CD4-positive, alpha-beta T cell treated with Interleukin-10 for 1 hour (primary cell): ENCODE results near the gene ADGRL2.
"Not testable (repeated sequence)": the region's sequence is repeated elsewhere in the genome, so short reads cannot be mapped to it uniquely, and the experiment has no call there.

Source experiments
- DNase-seq: peaks from one replicate; pipeline ENCODE4 v3.0.0-alpha.2; 2020

Gene ADGRL2

GRCh38 chr1:81850031-81850430 is 49.3 kb downstream of the ADGRL2 start:
- DNase-seq, result no peak

GRCh38 chr1:81850495-81850894 is 49.8 kb downstream of the ADGRL2 start:
- no peak for DNase-seq

- no peak for DNase-seq
Observed at GRCh38 chr1:81851217-81851616, 50.5 kb downstream of the ADGRL2 start.

- DNase-seq, result no peak
Observed at GRCh38 chr1:81852961-81853360, 52.2 kb downstream of the ADGRL2 start.

- DNase-seq, result no peak
Observed at GRCh38 chr1:81867235-81867634, 66.5 kb downstream of the ADGRL2 start.

- DNase-seq, result no peak
Observed at GRCh38 chr1:81869307-81869706, 68.6 kb downstream of the ADGRL2 start.

- not testable (repeated sequence) for DNase-seq
Observed at GRCh38 chr1:81871091-81871490, 70.4 kb downstream of the ADGRL2 start.

GRCh38 chr1:81873946-81874345 is 73.2 kb downstream of the ADGRL2 start:
- no peak for DNase-seq

GRCh38 chr1:81874461-81874860 is 73.7 kb downstream of the ADGRL2 start:
- no peak for DNase-seq

GRCh38 chr1:81874940-81875339 is 74.2 kb downstream of the ADGRL2 start:
- no peak for DNase-seq

GRCh38 chr1:81876901-81877733 is 76.4 kb downstream of the ADGRL2 start:
- DNase-seq, result no peak

GRCh38 chr1:81877940-81878339 is 77.2 kb downstream of the ADGRL2 start:
- DNase-seq, result no peak

GRCh38 chr1:81878538-81878937 is 77.8 kb downstream of the ADGRL2 start:
- no peak for DNase-seq

- DNase-seq, result no peak
Observed at GRCh38 chr1:81880781-81881180, 80.0 kb downstream of the ADGRL2 start.

GRCh38 chr1:81885291-81885690 is 84.6 kb downstream of the ADGRL2 start:
- no peak for DNase-seq

GRCh38 chr1:81886292-81886691 is 85.6 kb downstream of the ADGRL2 start:
- DNase-seq, result not testable (repeated sequence)

GRCh38 chr1:81887421-81888144 is 86.8 kb downstream of the ADGRL2 start:
- DNase-seq, result no peak

GRCh38 chr1:81889166-81889565 is 88.4 kb downstream of the ADGRL2 start:
- no peak for DNase-seq

GRCh38 chr1:81894867-81895266 is 94.1 kb downstream of the ADGRL2 start:
- no peak for DNase-seq

GRCh38 chr1:81899214-81899821 is 98.6 kb downstream of the ADGRL2 start:
- DNase-seq, result no peak

- DNase-seq, result no peak
Observed at GRCh38 chr1:81907575-81907974, 106.8 kb downstream of the ADGRL2 start.

- DNase-seq, result no peak
Observed at GRCh38 chr1:81912383-81912782, 111.6 kb downstream of the ADGRL2 start.

GRCh38 chr1:81915937-81916336 is 115.2 kb downstream of the ADGRL2 start:
- DNase-seq, result no peak

GRCh38 chr1:81920245-81920740 is 119.6 kb downstream of the ADGRL2 start:
- DNase-seq, result no peak
